Activated T-cell treated with anti-CD3 and anti-CD28 coated beads, Interleukin-2, amount 50 U/mL, for 48 hours (primary cell): ENCODE measurements around the gene PRKD2.
A peak's percentile ranks its signal among the peaks of the same experiment; 100 is the strongest.
"Not testable (repeated sequence)": the region's sequence is repeated elsewhere in the genome, so short reads cannot be mapped to it uniquely, and the experiment has no call there.

ENCODE experiments used
- DNase-seq, 2 experiments: peaks; one replicate each; pipeline ENCODE4 v3.0.0-alpha.2; 2020

The PRKD2 gene

GRCh38 chr19:46629546-46630025 is 87.3 kb downstream of the PRKD2 start:
- no peak for DNase-seq

- not testable (repeated sequence) for DNase-seq
Measured at GRCh38 chr19:46628970-46629369, 87.9 kb downstream of the PRKD2 start.

- DNase-seq, result no peak
Measured at GRCh38 chr19:46626446-46626845, 90.5 kb downstream of the PRKD2 start.

- DNase-seq, result no peak
Measured at GRCh38 chr19:46625731-46626130, 91.2 kb downstream of the PRKD2 start.

GRCh38 chr19:46624958-46625661 is 91.8 kb downstream of the PRKD2 start, which contains the start of gene PTGIR:
PTGIR (minus strand) TSS chr19:46625089; CDS start chr19:46624225, 864 bp downstream.
- peak; percentile 52 to 65 for DNase-seq
